ENCODE data around the gene EAPP.

DNA sequence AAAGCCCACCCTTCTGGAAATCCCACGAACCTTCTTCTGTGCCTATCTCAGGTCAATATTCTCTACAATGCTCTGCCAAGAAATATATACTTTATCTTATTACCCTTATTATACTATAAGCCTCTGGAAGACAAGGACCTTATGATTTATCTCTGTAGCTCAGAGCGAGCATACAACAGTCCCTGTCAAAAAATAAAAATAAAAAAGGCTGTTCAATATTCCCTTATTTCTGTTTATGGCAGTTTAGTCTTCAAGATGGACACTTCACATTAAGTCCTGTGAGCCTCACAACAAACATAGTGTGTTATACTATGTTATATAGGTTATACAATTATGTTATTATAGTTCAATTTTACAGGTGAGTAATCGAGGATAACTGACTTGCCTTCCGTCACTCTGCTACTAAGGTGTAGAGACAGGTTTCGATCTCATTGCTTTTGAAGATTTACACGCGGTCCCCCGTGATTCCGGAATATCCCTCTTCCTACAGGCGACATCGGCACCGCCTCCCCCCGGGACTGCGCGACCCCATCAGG, 562 bp downstream of the EAPP start:
- TF ChIP-seq, protein P1, sequence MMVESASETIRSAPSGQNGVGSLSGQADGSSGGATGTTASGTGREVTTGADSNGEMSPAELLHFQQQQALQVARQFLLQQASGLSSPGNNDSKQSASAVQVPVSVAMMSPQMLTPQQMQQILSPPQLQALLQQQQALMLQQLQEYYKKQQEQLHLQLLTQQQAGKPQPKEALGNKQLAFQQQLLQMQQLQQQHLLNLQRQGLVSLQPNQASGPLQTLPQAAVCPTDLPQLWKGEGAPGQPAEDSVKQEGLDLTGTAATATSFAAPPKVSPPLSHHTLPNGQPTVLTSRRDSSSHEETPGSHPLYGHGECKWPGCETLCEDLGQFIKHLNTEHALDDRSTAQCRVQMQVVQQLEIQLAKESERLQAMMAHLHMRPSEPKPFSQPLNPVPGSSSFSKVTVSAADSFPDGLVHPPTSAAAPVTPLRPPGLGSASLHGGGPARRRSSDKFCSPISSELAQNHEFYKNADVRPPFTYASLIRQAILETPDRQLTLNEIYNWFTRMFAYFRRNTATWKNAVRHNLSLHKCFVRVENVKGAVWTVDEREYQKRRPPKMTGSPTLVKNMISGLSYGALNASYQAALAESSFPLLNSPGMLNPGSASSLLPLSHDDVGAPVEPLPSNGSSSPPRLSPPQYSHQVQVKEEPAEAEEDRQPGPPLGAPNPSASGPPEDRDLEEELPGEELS (CRISPR knock-in tag; IDR thresholded peaks at IDR 0.05): no peak
- TF ChIP-seq PRDM10 (CRISPR knock-in tag; IDR thresholded peaks at IDR 0.05; ENCODE audit: low read depth) (no peak), TCF7 (IDR thresholded peaks at IDR 0.05; ENCODE audit: low read depth) (no peak), CREB1 (IDR thresholded peaks at IDR 0.05) (no peak), CREB1 (CRISPR knock-in tag; IDR thresholded peaks at IDR 0.05) (no peak), ZMAT5 (CRISPR knock-in tag; IDR thresholded peaks at IDR 0.05; ENCODE audit: borderline replicate concordance, low read depth) (no peak)
